ENCODE measurements around the gene KRTAP4-12.
"Not testable (repeated sequence)": the region's sequence is repeated elsewhere in the genome, so short reads cannot be mapped to it uniquely, and the experiment has no call there.

KRTAP4-12 gene

GRCh38 chr17:41123991-41124371, at the start of gene KRTAP4-12:
Gene KRTAP4-12, minus strand, starts transcription at chr17:41124182. Its CDS starts 60 bp downstream, at chr17:41124122.
- not testable (repeated sequence) for DNase-seq

GRCh38 chr17:41171886-41172285, 47.9 kb upstream of the KRTAP4-12 start:
- no peak for DNase-seq

DNA sequence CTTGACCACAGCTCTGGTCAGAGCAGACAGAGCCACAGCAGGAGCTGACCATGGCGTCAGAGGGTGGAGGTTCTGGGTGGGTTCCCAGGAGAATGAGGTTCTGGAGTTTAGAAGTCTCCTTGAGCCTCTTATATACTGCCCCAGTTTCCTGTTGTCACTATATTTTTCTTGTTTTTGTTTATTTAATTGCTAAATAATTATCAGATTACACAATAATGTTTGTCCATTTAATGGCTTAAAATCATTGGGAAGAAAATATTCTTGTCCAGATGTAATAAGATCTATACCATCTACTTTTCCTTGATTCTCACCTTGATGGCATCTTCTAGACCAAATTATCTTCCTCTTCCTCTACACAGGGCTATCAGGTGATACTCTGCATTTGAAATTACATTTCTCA, 44.1 kb upstream of the KRTAP4-12 start, which contains the start of gene KRTAP4-3:
KRTAP4-3 (minus strand) TSS at position 101 of the 400 bp plus-strand sequence; CDS start at position 52, 49 bp downstream.
- DNase-seq, result no peak

- DNase-seq, result no peak
Observed at GRCh38 chr17:41167561-41167960, 43.6 kb upstream of the KRTAP4-12 start.

DNA sequence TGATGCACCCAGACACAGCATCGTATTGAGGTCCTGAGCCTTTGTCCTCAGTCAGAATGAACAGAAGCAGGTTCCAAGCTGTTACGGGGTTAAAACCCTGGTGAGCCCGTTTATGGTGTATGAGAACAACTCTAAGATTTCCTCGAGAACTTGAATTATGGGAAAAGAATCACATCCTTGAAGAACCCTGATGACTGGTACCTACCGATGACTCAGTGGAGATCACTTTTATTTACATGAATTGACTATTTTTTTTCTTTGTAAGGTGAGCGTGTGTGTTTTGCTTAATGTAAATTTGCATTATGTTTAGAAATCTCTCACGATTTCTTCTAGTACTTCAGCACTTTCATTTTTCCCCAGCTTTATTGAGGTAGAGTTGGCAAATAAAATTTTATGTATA, 39.8 kb upstream of the KRTAP4-12 start:
- no peak for DNase-seq

DNA sequence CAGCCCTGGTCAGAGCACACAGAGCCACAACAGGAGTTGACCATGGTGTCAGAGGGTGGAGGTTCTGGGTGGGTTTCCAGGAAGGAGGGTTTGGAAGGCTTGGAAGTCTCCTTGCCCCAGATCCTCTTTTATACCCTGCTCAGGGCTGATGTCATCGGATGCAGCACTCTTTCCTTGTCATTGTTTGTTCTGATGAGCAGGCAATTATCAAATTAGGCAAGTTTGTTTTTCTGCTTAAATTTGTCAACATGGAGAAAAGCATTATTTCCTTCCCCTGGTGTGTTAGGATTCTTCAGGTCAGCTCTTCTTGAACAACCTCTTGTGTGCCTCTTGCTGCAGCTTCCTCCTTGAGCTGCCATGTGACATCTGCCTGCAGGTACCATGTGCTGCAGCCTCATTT, 36.7 kb upstream of the KRTAP4-12 start, which contains the start of gene KRTAP4-4:
KRTAP4-4 (minus strand) TSS at position 101 of the 400 bp plus-strand sequence; CDS start at position 44, 57 bp downstream.
- no peak for DNase-seq

DNA sequence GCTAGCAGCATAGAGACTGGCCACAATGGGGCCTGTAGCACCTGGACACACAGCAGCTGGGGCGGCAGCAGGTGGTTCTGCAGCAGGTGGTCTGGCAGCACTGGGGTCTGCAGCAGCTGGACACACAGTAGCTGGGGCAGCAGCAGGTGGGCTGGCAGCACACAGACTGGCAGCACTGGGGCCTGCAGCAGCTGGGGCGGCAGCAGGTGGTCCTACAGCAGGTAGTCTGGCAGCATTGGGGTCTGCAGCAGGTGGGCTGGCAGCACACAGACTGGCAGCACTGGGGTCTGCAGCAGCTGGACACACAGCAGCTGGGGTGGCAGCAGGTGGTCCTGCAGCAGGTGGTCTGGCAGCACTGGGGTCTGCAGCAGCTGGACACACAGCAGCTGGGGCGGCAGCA, 36.2 kb upstream of the KRTAP4-12 start:
- not testable (repeated sequence) for DNase-seq

DNA sequence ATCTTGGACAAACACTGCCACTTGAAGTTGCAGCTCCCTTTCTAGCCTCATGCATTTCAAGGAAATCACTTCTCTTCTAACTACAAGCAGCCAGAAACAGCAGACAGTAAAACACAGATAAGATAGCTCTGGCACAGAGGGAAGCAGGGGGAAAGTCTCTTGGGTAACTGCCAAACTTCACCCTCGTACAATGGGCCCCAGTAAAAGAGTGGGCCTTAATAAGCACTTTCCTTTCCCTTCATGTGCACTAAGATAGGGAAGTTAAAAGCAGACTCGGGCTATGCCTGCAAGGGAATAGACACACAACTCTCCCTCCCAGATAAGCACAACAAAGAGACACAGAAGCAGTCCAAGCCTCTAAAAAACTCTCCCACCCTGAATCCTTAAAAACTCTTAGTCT, 29.9 kb upstream of the KRTAP4-12 start:
- DNase-seq, result no peak

- no peak for DNase-seq
Observed at GRCh38 chr17:41151525-41151924, 27.5 kb upstream of the KRTAP4-12 start.

- no peak for DNase-seq
Observed at GRCh38 chr17:41150026-41150425, 26.0 kb upstream of the KRTAP4-12 start.

- DNase-seq, result no peak
Observed at GRCh38 chr17:41149652-41149985, 25.6 kb upstream of the KRTAP4-12 start, which contains the start of gene KRTAP4-5. Gene KRTAP4-5, minus strand, starts transcription at chr17:41149825. Its CDS starts 58 bp downstream, at chr17:41149767.

GRCh38 chr17:41148971-41149651, 25.1 kb upstream of the KRTAP4-12 start:
- DNase-seq, result not testable (repeated sequence)

- no peak for DNase-seq
Observed at GRCh38 chr17:41147531-41148204, 23.7 kb upstream of the KRTAP4-12 start.

DNA sequence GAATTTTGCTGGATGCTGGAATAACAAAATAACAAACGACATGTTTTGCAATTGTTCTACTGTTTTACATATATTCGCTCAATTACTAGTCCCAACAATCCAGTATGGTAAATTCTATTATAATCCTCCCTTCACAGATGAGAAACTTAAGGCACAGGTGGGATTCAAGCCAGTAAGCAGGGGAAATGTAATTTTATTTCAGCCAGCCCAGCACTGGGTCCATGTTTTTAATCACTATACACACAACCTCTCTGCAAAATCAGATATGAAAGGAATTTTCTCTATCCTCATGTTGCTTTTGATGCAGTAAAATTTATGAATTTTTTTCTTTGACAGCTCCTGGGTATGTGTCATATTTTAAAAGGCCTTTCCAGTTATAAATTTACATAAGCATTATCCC, 21.3 kb upstream of the KRTAP4-12 start:
- DNase-seq, result no peak

DNA sequence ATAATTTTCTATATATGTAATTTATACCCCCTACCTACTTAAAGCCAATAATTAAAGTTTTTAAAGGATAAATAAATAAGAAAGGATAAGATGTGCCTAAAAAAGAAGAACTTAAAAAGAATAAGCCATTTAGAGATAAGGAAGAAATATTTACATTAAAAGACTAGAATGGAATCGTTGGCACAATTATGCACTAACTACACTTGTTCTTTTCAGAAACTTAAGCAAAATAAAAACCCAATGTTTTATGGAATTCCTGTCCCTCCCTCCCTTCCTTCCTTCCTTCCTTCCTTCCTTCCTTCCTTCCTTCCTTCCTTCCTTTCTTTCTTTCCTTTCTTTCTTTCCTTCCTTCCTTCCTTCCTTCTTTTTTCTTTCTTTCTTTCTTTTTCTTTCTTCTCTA, 20.9 kb upstream of the KRTAP4-12 start:
- no peak for DNase-seq

GRCh38 chr17:41141361-41141760, 17.4 kb upstream of the KRTAP4-12 start:
- DNase-seq, result no peak

- DNase-seq, result no peak
Observed at GRCh38 chr17:41140360-41141131, 16.6 kb upstream of the KRTAP4-12 start, which contains the start of gene KRTAP4-6. Gene KRTAP4-6, minus strand, starts transcription at chr17:41140544. Its CDS starts 57 bp downstream, at chr17:41140487.

DNA sequence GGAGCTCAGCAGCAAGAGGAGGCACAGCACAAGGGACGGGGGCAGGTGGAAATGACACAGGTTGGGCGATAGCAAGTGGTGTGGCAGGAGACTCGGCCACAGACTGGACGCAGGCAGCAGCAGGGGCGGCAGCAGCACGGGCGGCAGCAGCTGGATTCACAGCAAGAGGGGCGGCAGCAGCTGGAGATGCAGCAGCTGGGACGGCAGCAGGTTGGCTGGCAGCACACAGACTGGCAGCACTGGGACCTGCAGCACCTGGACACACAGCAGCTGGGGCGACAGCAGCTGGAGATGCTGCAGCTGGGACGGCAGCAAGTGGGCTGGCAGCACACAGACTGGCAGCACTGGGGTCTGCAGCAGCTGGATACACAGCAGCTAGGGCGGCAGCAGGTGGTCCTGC, 15.9 kb upstream of the KRTAP4-12 start:
- DNase-seq, result not testable (repeated sequence)

GRCh38 chr17:41133880-41134735, 10.1 kb upstream of the KRTAP4-12 start:
- no peak for DNase-seq

DNA sequence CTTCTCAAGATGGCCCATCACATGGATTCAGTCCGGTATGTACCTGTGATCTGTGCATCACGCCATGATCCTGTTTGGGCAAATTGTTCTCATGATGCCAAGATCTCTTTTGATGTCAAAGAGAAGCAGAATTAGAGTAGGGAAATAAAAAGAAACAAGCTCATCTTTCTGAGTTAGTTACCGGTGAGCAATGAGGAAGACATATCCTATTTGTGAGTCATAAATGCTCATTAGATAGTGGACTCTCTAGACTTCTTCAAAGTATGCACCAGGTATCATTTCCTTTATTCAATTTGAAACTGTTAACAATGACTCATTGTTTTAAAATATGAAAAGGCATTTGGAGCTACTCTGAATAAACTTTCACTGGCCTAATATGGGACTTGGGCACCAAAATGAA, 8.0 kb upstream of the KRTAP4-12 start:
- no peak for DNase-seq

GRCh38 chr17:41127371-41127770, 3.4 kb upstream of the KRTAP4-12 start:
- no peak for DNase-seq

- no peak for DNase-seq
Observed at GRCh38 chr17:41126412-41126811, 2.4 kb upstream of the KRTAP4-12 start.
